Stimulated activated CD8-positive, alpha-beta memory T cell treated with anti-CD3 and anti-CD28 coated beads, Interleukin-4, amount 100 ng/mL, for 24 hours (primary cell): ENCODE measurements around the gene SLC35G2.
"Not testable (repeated sequence)": the region's sequence is repeated elsewhere in the genome, so short reads cannot be mapped to it uniquely, and the experiment has no call there.

Experiments used
- DNase-seq: peaks from one replicate; pipeline ENCODE4 v3.0.0-alpha.2; 2020; ENCODE audit warnings: low read depth

The SLC35G2 gene

GRCh38 chr3:136818769-136819391, at the start of gene SLC35G2:
TSS of gene SLC35G2 (plus strand) at chr3:136819126. CDS start at chr3:136854461, 35,335 bp downstream.
- DNase-seq = peak; percentile 17

- no peak for DNase-seq
Measured at GRCh38 chr3:136772709-136773108, 46.2 kb upstream of the SLC35G2 start.

- DNase-seq = no peak
Measured at GRCh38 chr3:136778865-136779264, 40.1 kb upstream of the SLC35G2 start.

GRCh38 chr3:136780741-136781140, 38.2 kb upstream of the SLC35G2 start:
- no peak for DNase-seq

GRCh38 chr3:136783708-136784191, 35.2 kb upstream of the SLC35G2 start:
- no peak for DNase-seq

GRCh38 chr3:136787349-136787748, 31.6 kb upstream of the SLC35G2 start:
- DNase-seq = no peak

- no peak for DNase-seq
Measured at GRCh38 chr3:136788154-136788553, 30.8 kb upstream of the SLC35G2 start.

- no peak for DNase-seq
Measured at GRCh38 chr3:136789976-136790375, 28.9 kb upstream of the SLC35G2 start.

GRCh38 chr3:136790786-136791185, 28.1 kb upstream of the SLC35G2 start:
- DNase-seq = no peak

- no peak for DNase-seq
Measured at GRCh38 chr3:136792556-136793330, 26.2 kb upstream of the SLC35G2 start.

- not testable (repeated sequence) for DNase-seq
Measured at GRCh38 chr3:136801146-136801545, 17.8 kb upstream of the SLC35G2 start.

GRCh38 chr3:136802481-136802996, 16.4 kb upstream of the SLC35G2 start:
- DNase-seq = no peak

GRCh38 chr3:136804141-136804540, 14.8 kb upstream of the SLC35G2 start:
- DNase-seq = no peak

GRCh38 chr3:136804813-136805212, 14.1 kb upstream of the SLC35G2 start:
- DNase-seq = no peak

GRCh38 chr3:136805795-136806194, 13.1 kb upstream of the SLC35G2 start:
- DNase-seq = no peak

- DNase-seq = no peak
Measured at GRCh38 chr3:136811701-136812100, 7.2 kb upstream of the SLC35G2 start.

GRCh38 chr3:136817448-136817847, 1.5 kb upstream of the SLC35G2 start:
- DNase-seq = no peak

- DNase-seq = peak; percentile 33
Measured at GRCh38 chr3:136818191-136818768, 646 bp upstream of the SLC35G2 start.

- DNase-seq = no peak
Measured at GRCh38 chr3:136819392-136819730, 435 bp downstream of the SLC35G2 start.

GRCh38 chr3:136819731-136820679, 1.1 kb downstream of the SLC35G2 start:
- no peak for DNase-seq

GRCh38 chr3:136831461-136831860, 12.5 kb downstream of the SLC35G2 start:
- DNase-seq = no peak
